Activated CD4-positive, CD25-positive, alpha-beta regulatory T cell treated with anti-CD3 and anti-CD28 coated beads, Interleukin-2, amount 50 U/mL, for 24 hours (primary cell): Measurements from ENCODE around the gene PAGR1.
"Not testable (repeated sequence)": the region's sequence is repeated elsewhere in the genome, so short reads cannot be mapped to it uniquely, and the experiment has no call there.

ENCODE experiments used
- ATAC-seq, 2 donors: fragments of 150-1000 bp; cut with Tn5 transposase; one replicate each; pipeline ENCODE4 v1.10.0; 2021; ENCODE audit warnings: mild to moderate bottlenecking in 1 of 2, moderate library complexity in 1 of 2

Gene PAGR1

GRCh38 chr16:29868396-29869009 lies 52.6 kb downstream of the PAGR1 start:
- ATAC-seq = no peak

GRCh38 chr16:29869067-29869466 lies 53.1 kb downstream of the PAGR1 start:
- not testable (repeated sequence) for ATAC-seq
